Naive B cell (primary cell): ENCODE data around the gene GSTA3. TPM values are rescaled to one million over a fixed set of nuclear protein-coding genes. Genes with fewer than 3 reads are reported as not detected.
A peak's percentile ranks its signal among the peaks of the same experiment; 100 is the strongest.
"Not testable (repeated sequence)": the region's sequence is repeated elsewhere in the genome, so short reads cannot be mapped to it uniquely, and the experiment has no call there.

Experiments used
- ATAC-seq, 2 donors: fragments of 150-1000 bp; cut with Tn5 transposase; 2 replicates each; pipeline ENCODE4 v1.10.0; 2021; ENCODE audit warnings: low read depth in 2 of 2, mild to moderate bottlenecking in 2 of 2, moderate library complexity in 2 of 2
- DNase-seq: peaks from one replicate; pipeline ENCODE4 v3.0.0; 2022
- H3K27ac Mint-ChIP-seq, 6 donors: one replicate each; pipeline ENCODE4 v1.8.0; 2020 to 2022; ENCODE audit warnings: mild to moderate bottlenecking in 6 of 6, mixed read lengths in 6 of 6, moderate library complexity in 5 of 6, inconsistent platforms in 2 of 6
- H3K27me3 Mint-ChIP-seq, 3 donors: one replicate each; pipeline ENCODE4 v1.8.0; 2021 to 2022; ENCODE audit warnings: mixed read lengths in 3 of 3, mild to moderate bottlenecking in 1 of 3
- H3K36me3 Mint-ChIP-seq, 2 donors: one replicate each; pipeline ENCODE4 v1.8.0; 2020 to 2022; ENCODE audit warnings: mixed read lengths in 2 of 2, inconsistent platforms in 1 of 2, mild to moderate bottlenecking in 1 of 2
- H3K4me1 Mint-ChIP-seq, 3 donors: one replicate each; pipeline ENCODE4 v1.8.0; 2020 to 2022; ENCODE audit warnings: mixed read lengths in 3 of 3, inconsistent platforms in 1 of 3, mild to moderate bottlenecking in 1 of 3, moderate library complexity in 1 of 3
- H3K4me3 Mint-ChIP-seq, 8 donors: one replicate each; pipeline ENCODE4 v1.8.0; 2020 to 2022; ENCODE audit warnings: mild to moderate bottlenecking in 8 of 8, mixed read lengths in 8 of 8, moderate library complexity in 8 of 8, inconsistent platforms in 2 of 8
- H3K9me3 Mint-ChIP-seq, 7 donors: one replicate each; pipeline ENCODE4 v1.8.0; 2020 to 2022; ENCODE audit warnings: mixed read lengths in 7 of 7, mild to moderate bottlenecking in 5 of 7, inconsistent platforms in 2 of 7, moderate library complexity in 1 of 7
- polyA plus RNA-seq, 6 donors: library from polyadenylated mRNA; unstranded; fragments of 300-500 nt; fragmentation: Illumina TruSeq; gene quantifications; one replicate each; pipeline ENCODE4 v1.2.3, GENCODE V29; 2021; ENCODE audit warnings: low read depth in 6 of 6

Gene GSTA3
- not detected for polyA plus RNA-seq

- H3K27me3 Mint-ChIP-seq: peaks cover 0 to 15% (median 2%) of the 10 kb centered on the region in 3 donors
- ATAC-seq (no peak), DNase-seq (no peak)
- peaks cover 0 to 5% (median 2%) of the 10 kb centered on the region in 7 donors for H3K9me3 Mint-ChIP-seq
- peaks cover 0 to 6% (median 0%) of the 10 kb centered on the region in 3 donors for H3K4me1 Mint-ChIP-seq
- no peak within 1 kb of the TSS for H3K27ac Mint-ChIP-seq
- H3K36me3 Mint-ChIP-seq: no peaks in the 10 kb centered on the region
- H3K4me3 Mint-ChIP-seq: no peak within 1 kb of the TSS
Observed at GRCh38 chr6:52909531-52909930, at the start of gene GSTA3. TSS of gene GSTA3 (minus strand) at chr6:52909698. CDS start at chr6:52905834, 3,864 bp downstream.

GRCh38 chr6:52958546-52959255 lies 49.2 kb upstream of the GSTA3 start:
- no peaks in the 10 kb centered on the region for H3K36me3 Mint-ChIP-seq
- H3K9me3 Mint-ChIP-seq: peaks cover 0 to 2% (median 0%) of the 10 kb centered on the region in 7 donors
- H3K4me1 Mint-ChIP-seq: no peaks in the 10 kb centered on the region
- no peak for ATAC-seq
- DNase-seq: no peak
- H3K27me3 Mint-ChIP-seq: peaks cover 0 to 14% (median 14%) of the 10 kb centered on the region in 3 donors
- no peak overlapping the region for H3K4me3 Mint-ChIP-seq
- no peak overlapping the region for H3K27ac Mint-ChIP-seq

GRCh38 chr6:52955871-52956270 lies 46.4 kb upstream of the GSTA3 start:
- no peaks in the 10 kb centered on the region for H3K9me3 Mint-ChIP-seq
- no peaks in the 10 kb centered on the region for H3K4me1 Mint-ChIP-seq
- peaks cover 0 to 12% (median 6%) of the 10 kb centered on the region in 3 donors for H3K27me3 Mint-ChIP-seq
- H3K27ac Mint-ChIP-seq: no peak overlapping the region
- DNase-seq: no peak
- ATAC-seq: no peak
- no peak overlapping the region for H3K4me3 Mint-ChIP-seq
- H3K36me3 Mint-ChIP-seq: no peaks in the 10 kb centered on the region

GRCh38 chr6:52953911-52954839 lies 44.7 kb upstream of the GSTA3 start:
- Mint-ChIP-seq H3K9me3 (no peaks in the 10 kb centered on the region), H3K36me3 (no peaks in the 10 kb centered on the region), H3K27ac (no peak overlapping the region), H3K4me3 (no peak overlapping the region), H3K4me1 (no peaks in the 10 kb centered on the region), H3K27me3 (peaks cover 0 to 17% (median 6%) of the 10 kb centered on the region in 3 donors)
- ATAC-seq (no peak), DNase-seq (no peak)

GRCh38 chr6:52946306-52946705 lies 36.8 kb upstream of the GSTA3 start:
- no peak for ATAC-seq
- peak overlapping the region in 2 of 6 donors; percentile 1 to 17 for H3K27ac Mint-ChIP-seq
- H3K36me3 Mint-ChIP-seq: no peaks in the 10 kb centered on the region
- no peak for DNase-seq
- H3K27me3 Mint-ChIP-seq: peaks cover 19 to 31% (median 25%) of the 10 kb centered on the region in 3 donors
- H3K4me3 Mint-ChIP-seq: no peak overlapping the region
- peaks cover 0 to 3% (median 0%) of the 10 kb centered on the region in 7 donors for H3K9me3 Mint-ChIP-seq
- no peaks in the 10 kb centered on the region for H3K4me1 Mint-ChIP-seq

- H3K4me3 Mint-ChIP-seq, H3K27ac Mint-ChIP-seq, ATAC-seq, DNase-seq, H3K9me3 Mint-ChIP-seq, H3K4me1 Mint-ChIP-seq, H3K36me3 Mint-ChIP-seq: not testable (repeated sequence)
- peaks cover 19 to 36% (median 24%) of the 10 kb centered on the region in 3 donors for H3K27me3 Mint-ChIP-seq
Observed at GRCh38 chr6:52942821-52943220, 33.3 kb upstream of the GSTA3 start.

- Mint-ChIP-seq H3K4me1 (no peaks in the 10 kb centered on the region), H3K9me3 (peaks cover 0 to 2% (median 0%) of the 10 kb centered on the region in 7 donors)
Observed at GRCh38 chr6:52942221-52942620, 32.7 kb upstream of the GSTA3 start.

GRCh38 chr6:52937908-52938307 lies 28.4 kb upstream of the GSTA3 start:
- ATAC-seq (no peak), DNase-seq (no peak)
- peaks cover 0 to 2% (median 0%) of the 10 kb centered on the region in 7 donors for H3K9me3 Mint-ChIP-seq
- H3K4me1 Mint-ChIP-seq: no peaks in the 10 kb centered on the region
- H3K27me3 Mint-ChIP-seq: peaks cover 5 to 17% (median 16%) of the 10 kb centered on the region in 3 donors
- no peaks in the 10 kb centered on the region for H3K36me3 Mint-ChIP-seq
- H3K4me3 Mint-ChIP-seq: no peak overlapping the region
- no peak overlapping the region for H3K27ac Mint-ChIP-seq

More at GRCh38 chr6:52942221-52942620, 32.7 kb upstream of the GSTA3 start:
- ATAC-seq (no peak), DNase-seq (no peak)
- Mint-ChIP-seq H3K4me3 (no peak overlapping the region), H3K27ac (peak overlapping the region in 1 of 6 donors; percentile 82), H3K27me3 (peaks cover 18 to 36% (median 19%) of the 10 kb centered on the region in 3 donors), H3K36me3 (no peaks in the 10 kb centered on the region)

- DNase-seq: no peak
- H3K27me3 Mint-ChIP-seq: peaks cover 3 to 17% (median 8%) of the 10 kb centered on the region in 3 donors
- no peaks in the 10 kb centered on the region for H3K4me1 Mint-ChIP-seq
- no peak overlapping the region for H3K4me3 Mint-ChIP-seq
- ATAC-seq: no peak
- no peak overlapping the region for H3K27ac Mint-ChIP-seq
- no peaks in the 10 kb centered on the region for H3K36me3 Mint-ChIP-seq
- H3K9me3 Mint-ChIP-seq: peaks cover 0 to 10% (median 2%) of the 10 kb centered on the region in 7 donors
Observed at GRCh38 chr6:52933778-52934177, 24.3 kb upstream of the GSTA3 start.

GRCh38 chr6:52931351-52931750 lies 21.9 kb upstream of the GSTA3 start:
- no peak for DNase-seq
- no peak overlapping the region for H3K27ac Mint-ChIP-seq
- peaks cover 0 to 26% (median 5%) of the 10 kb centered on the region in 7 donors for H3K9me3 Mint-ChIP-seq
- no peaks in the 10 kb centered on the region for H3K4me1 Mint-ChIP-seq
- no peak overlapping the region for H3K4me3 Mint-ChIP-seq
- no peaks in the 10 kb centered on the region for H3K36me3 Mint-ChIP-seq
- no peak for ATAC-seq
- peaks cover 3 to 19% (median 13%) of the 10 kb centered on the region in 3 donors for H3K27me3 Mint-ChIP-seq

GRCh38 chr6:52929321-52930164 lies 20.0 kb upstream of the GSTA3 start:
- Mint-ChIP-seq H3K4me1 (no peaks in the 10 kb centered on the region), H3K36me3 (no peaks in the 10 kb centered on the region), H3K9me3 (peaks cover 0 to 26% (median 5%) of the 10 kb centered on the region in 7 donors), H3K4me3 (no peak overlapping the region), H3K27ac (peak overlapping the region in 1 of 6 donors; percentile 0), H3K27me3 (peaks cover 3 to 17% (median 11%) of the 10 kb centered on the region in 3 donors)
- ATAC-seq (no peak), DNase-seq (no peak)

- peaks cover 4 to 21% (median 19%) of the 10 kb centered on the region in 3 donors for H3K27me3 Mint-ChIP-seq
- no peak for DNase-seq
- no peaks in the 10 kb centered on the region for H3K36me3 Mint-ChIP-seq
- no peak for ATAC-seq
- H3K9me3 Mint-ChIP-seq: peaks cover 0 to 26% (median 5%) of the 10 kb centered on the region in 7 donors
- no peak overlapping the region for H3K4me3 Mint-ChIP-seq
- no peaks in the 10 kb centered on the region for H3K4me1 Mint-ChIP-seq
- no peak overlapping the region for H3K27ac Mint-ChIP-seq
Observed at GRCh38 chr6:52927451-52927850, 18.0 kb upstream of the GSTA3 start.
